Caco-2 (cell line): ENCODE measurements around the gene DERL3. TPM values are rescaled to one million over a fixed set of nuclear protein-coding genes. Genes with fewer than 3 reads are reported as not detected.

Source experiments
- BruUV-seq: library from RNA; stranded (reverse); fragments of 400-500 nt; replicated peaks from 2 replicates; lab custom pipeline; 2021; lab: Mats Ljungman, UMichigan
- CTCF ChIA-PET: fragments of 300-600 bp; sonication (Branson Sonifier 250); formaldehyde crosslinking; loops from one replicate; lab custom pipeline; 2022; ENCODE audit warnings: antibody characterized with exemption; lab: Charles Lee
- POLR2A ChIA-PET: fragments of 300-600 bp; sonication (Branson Sonifier 250); formaldehyde crosslinking; loops from one replicate; lab custom pipeline; 2022; ENCODE audit warnings: antibody characterized with exemption; lab: Charles Lee
- DNase-seq, 2 experiments: peaks; one replicate each; pipeline versions ENCODE4 v3.0.0 to v3.0.0-alpha.2; 2020 to 2022
- H3K27me3 ChIP-seq: replicated peaks from 2 replicates; pipeline ENCODE4 v1.6.0; 2011; ENCODE audit warnings: low read length; ENCODE audit not compliant: control insufficient read depth, insufficient read depth
- H3K36me3 ChIP-seq: 2 replicates; pipeline ENCODE4 v1.5.1; 2011; ENCODE audit warnings: low read length; ENCODE audit not compliant: control insufficient read depth, insufficient read depth
- H3K4me1 ChIP-seq: fragments of 250-450 bp; sonication (Bioruptor Pico); 2 replicates; pipeline ENCODE4 v1.5.1; 2020; ENCODE audit warnings: mild to moderate bottlenecking
- H3K4me3 ChIP-seq: 2 replicates; pipeline ENCODE4 v1.5.1; 2011; ENCODE audit warnings: low read depth, mild to moderate bottlenecking, control low read depth, low read length
- H3K9me3 ChIP-seq: fragments of 250-450 bp; sonication (Bioruptor Pico); 2 replicates; pipeline ENCODE4 v1.5.1; 2020; ENCODE audit warnings: mild to moderate bottlenecking, moderate library complexity
- H3K27ac Mint-ChIP-seq: one replicate; pipeline ENCODE4 v1.8.0; 2022; ENCODE audit warnings: mixed read lengths; ENCODE audit not compliant: unreplicated experiment
- H3K27me3 Mint-ChIP-seq: one replicate; pipeline ENCODE4 v1.8.0; 2022; ENCODE audit warnings: mixed read lengths; ENCODE audit not compliant: insufficient read depth, unreplicated experiment
- H3K36me3 Mint-ChIP-seq: one replicate; pipeline ENCODE4 v1.8.0; 2022; ENCODE audit warnings: mild to moderate bottlenecking, mixed read lengths; ENCODE audit not compliant: insufficient read depth, unreplicated experiment
- H3K4me1 Mint-ChIP-seq: one replicate; pipeline ENCODE4 v1.8.0; 2022; ENCODE audit warnings: low read depth, mixed read lengths; ENCODE audit not compliant: unreplicated experiment
- H3K4me3 Mint-ChIP-seq: one replicate; pipeline ENCODE4 v1.8.0; 2022; ENCODE audit warnings: mild to moderate bottlenecking, moderate library complexity, mixed read lengths; ENCODE audit not compliant: unreplicated experiment
- H3K9me3 Mint-ChIP-seq: one replicate; pipeline ENCODE4 v1.8.0; 2022; ENCODE audit warnings: mixed read lengths; ENCODE audit not compliant: unreplicated experiment
- intact Hi-C: fragments of 100-400 bp; cut with micrococcal nuclease; formaldehyde crosslinking; loops from one replicate; pipeline ENCODE4 v1.10.0; 2022; ENCODE audit not compliant: unreplicated experiment
- total RNA-seq: library from RNA; stranded (reverse); gene quantifications from 2 replicates; pipeline ENCODE4 v1.2.3, GENCODE V29; 2022
- TF ChIP-seq, protein P1 (sequence below), 2 experiments: fragments of 200-600 bp in 1 of 2; IDR thresholded peaks; 1 replicate in 1 of 2; 2 replicates in 1 of 2; pipeline versions ENCODE4 v1.5.1 to v1.8.0; 2011 to 2022; ENCODE audit warnings: antibody characterized with exemption in 1 of 2, control low read depth in 1 of 2, inconsistent platforms in 1 of 2, low read depth in 1 of 2, low read length in 1 of 2, mild to moderate bottlenecking in 1 of 2, moderate library complexity in 1 of 2; ENCODE audit not compliant: insufficient read depth in 1 of 2, severe bottlenecking in 1 of 2, unreplicated experiment in 1 of 2

DERL3 gene
- total RNA-seq, 1 experiment from 2014 or later = 4.4 TPM

DNA sequence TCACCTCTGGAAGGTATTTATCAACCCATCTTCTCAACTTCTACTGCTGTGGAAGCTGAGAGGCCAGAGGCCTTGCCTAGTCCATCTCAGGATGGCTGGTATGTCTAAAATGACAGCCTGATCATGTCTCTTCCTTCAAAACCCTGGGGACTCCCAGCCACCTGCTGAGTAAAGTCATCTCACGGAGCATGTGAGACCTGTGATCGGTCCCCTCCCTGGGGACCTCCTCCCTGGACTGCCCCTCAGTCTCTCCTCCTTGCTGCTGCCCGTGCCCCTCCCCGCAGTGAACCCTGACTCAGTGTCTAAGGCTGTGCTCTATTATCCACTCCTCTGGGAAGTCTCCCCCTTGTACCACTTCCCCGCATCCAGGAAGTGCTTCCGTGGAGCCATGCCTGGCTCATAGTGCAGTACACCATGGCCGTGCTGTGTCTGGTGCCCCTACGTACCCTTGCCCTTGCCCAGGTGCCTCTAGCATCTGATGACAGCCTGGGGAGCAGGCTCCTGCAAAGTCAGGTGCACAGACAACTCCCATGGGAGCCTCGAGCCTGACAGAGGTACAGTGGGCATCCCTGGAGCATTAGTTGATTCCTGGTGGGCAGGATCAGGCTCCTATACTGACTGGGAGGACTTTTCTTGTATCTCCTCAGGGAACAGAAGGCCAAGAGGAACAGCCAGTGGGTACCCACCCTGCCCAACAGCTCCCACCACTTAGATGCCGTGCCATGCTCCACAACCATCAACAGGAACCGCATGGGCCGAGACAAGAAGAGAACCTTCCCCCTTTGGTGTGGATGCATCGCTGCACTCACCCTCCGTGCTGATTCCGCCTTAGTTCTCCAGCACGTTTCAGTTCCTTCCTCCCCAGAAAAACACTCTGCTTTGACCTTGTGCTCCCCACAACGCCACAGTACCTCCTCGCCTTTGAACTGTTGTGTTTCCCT lies 38.2 kb downstream of the DERL3 start:
- H3K27me3 Mint-ChIP-seq = no peaks in the 10 kb centered on the region
- H3K9me3 Mint-ChIP-seq = no peaks in the 10 kb centered on the region
- intact Hi-C loops = no loop called here
- Histone ChIP-seq H3K4me1 (no peaks in the 10 kb centered on the region), H3K27me3 (no peaks in the 10 kb centered on the region), H3K36me3 (peaks cover 7% of the 10 kb centered on the region), H3K9me3 (no peaks in the 10 kb centered on the region), H3K4me3 (no peak overlapping the region)
- DNase-seq = no peak
- TF ChIP-seq, protein P1, sequence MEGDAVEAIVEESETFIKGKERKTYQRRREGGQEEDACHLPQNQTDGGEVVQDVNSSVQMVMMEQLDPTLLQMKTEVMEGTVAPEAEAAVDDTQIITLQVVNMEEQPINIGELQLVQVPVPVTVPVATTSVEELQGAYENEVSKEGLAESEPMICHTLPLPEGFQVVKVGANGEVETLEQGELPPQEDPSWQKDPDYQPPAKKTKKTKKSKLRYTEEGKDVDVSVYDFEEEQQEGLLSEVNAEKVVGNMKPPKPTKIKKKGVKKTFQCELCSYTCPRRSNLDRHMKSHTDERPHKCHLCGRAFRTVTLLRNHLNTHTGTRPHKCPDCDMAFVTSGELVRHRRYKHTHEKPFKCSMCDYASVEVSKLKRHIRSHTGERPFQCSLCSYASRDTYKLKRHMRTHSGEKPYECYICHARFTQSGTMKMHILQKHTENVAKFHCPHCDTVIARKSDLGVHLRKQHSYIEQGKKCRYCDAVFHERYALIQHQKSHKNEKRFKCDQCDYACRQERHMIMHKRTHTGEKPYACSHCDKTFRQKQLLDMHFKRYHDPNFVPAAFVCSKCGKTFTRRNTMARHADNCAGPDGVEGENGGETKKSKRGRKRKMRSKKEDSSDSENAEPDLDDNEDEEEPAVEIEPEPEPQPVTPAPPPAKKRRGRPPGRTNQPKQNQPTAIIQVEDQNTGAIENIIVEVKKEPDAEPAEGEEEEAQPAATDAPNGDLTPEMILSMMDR (IDR thresholded peaks at IDR 0.05; ENCODE audit: insufficient read depth in 1 of 2, low read depth in 1 of 2, low read length in 1 of 2, severe bottlenecking in 1 of 2, unreplicated experiment in 1 of 2) = no peak
- BruUV-seq = no TSS peak
- ChIA-PET CTCF (no interaction called here), POLR2A (no interaction called here)
- H3K4me1 Mint-ChIP-seq = no peaks in the 10 kb centered on the region
- no peak overlapping the region for H3K4me3 Mint-ChIP-seq
- peaks cover 91% of the 10 kb centered on the region for H3K36me3 Mint-ChIP-seq
- H3K27ac Mint-ChIP-seq = no peak overlapping the region

DNA sequence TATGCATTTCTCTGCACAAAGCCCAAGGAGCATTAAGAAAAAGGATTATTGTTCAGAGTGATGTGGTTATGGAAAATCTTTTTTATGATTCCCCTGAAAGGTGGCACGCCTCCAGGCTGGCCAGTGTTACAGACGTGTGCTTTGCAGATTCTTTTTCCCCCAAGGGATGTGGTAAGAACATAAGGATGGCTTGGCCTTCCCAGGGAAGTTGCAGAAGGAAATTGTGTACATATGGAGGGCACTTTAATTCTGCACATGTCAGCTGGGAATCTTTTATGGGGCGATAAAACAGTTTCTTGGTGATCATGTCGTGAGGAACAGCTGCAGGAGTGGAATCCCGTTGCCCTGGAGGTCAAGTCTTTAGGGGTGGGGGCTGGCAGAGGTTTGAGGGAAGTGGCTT lies 42.3 kb downstream of the DERL3 start:
- H3K36me3 ChIP-seq = peaks cover 8% of the 10 kb centered on the region
- Mint-ChIP-seq H3K27me3 (no peaks in the 10 kb centered on the region), H3K9me3 (no peaks in the 10 kb centered on the region), H3K4me1 (no peaks in the 10 kb centered on the region), H3K4me3 (no peak overlapping the region), H3K36me3 (peaks cover 93% of the 10 kb centered on the region), H3K27ac (no peak overlapping the region)
- H3K4me3 ChIP-seq = no peak overlapping the region
- intact Hi-C loops = no loop called here
- TF ChIP-seq, protein P1 (IDR thresholded peaks at IDR 0.05; ENCODE audit: insufficient read depth in 1 of 2, low read depth in 1 of 2, low read length in 1 of 2, severe bottlenecking in 1 of 2, unreplicated experiment in 1 of 2) = no peak
- POLR2A ChIA-PET = no interaction called here
- H3K27me3 ChIP-seq = no peaks in the 10 kb centered on the region
- CTCF ChIA-PET = no interaction called here
- H3K9me3 ChIP-seq = no peaks in the 10 kb centered on the region
- H3K4me1 ChIP-seq = no peaks in the 10 kb centered on the region
- no TSS peak for BruUV-seq
- DNase-seq = no peak

DNA sequence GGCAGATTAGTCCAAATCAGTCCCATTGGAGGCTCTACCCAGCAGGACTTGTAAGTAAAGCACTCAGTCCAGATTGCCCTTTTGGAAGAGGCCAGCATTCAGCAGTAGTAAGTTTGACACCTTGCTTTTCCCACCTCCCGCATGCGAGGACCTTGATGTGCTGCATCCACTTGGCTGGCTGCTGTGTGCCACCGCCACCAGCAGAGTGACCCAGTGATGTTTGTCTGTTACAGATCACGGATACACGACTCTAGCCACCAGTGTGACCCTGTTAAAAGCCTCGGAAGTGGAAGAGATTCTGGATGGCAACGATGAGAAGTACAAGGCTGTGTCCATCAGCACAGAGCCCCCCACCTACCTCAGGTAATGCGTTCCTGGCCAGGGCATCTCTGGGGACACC lies 45.5 kb downstream of the DERL3 start:
- Histone ChIP-seq H3K4me3 (no peak overlapping the region), H3K27me3 (no peaks in the 10 kb centered on the region), H3K36me3 (peaks cover 5% of the 10 kb centered on the region; the same call in 1 of the 2 replicates), H3K9me3 (no peaks in the 10 kb centered on the region), H3K4me1 (no peaks in the 10 kb centered on the region)
- intact Hi-C loops = no loop called here
- Mint-ChIP-seq H3K36me3 (peaks cover 71% of the 10 kb centered on the region), H3K9me3 (no peaks in the 10 kb centered on the region), H3K4me3 (no peak overlapping the region), H3K4me1 (no peaks in the 10 kb centered on the region), H3K27me3 (no peaks in the 10 kb centered on the region), H3K27ac (no peak overlapping the region)
- TF ChIP-seq, protein P1 (IDR thresholded peaks at IDR 0.05; ENCODE audit: insufficient read depth in 1 of 2, low read depth in 1 of 2, low read length in 1 of 2, severe bottlenecking in 1 of 2, unreplicated experiment in 1 of 2) = no peak
- POLR2A ChIA-PET = interaction anchor here (1.2 kb wide), 1 partner anchor 21 kb away, joined by 3 read pairs; the partner anchor contains the start of gene MMP11
- CTCF ChIA-PET = no interaction called here
- DNase-seq = no peak
- BruUV-seq = no TSS peak
